ENCODE data around the gene NCKAP5.

- no peak for TF ChIP-seq REST (IDR thresholded peaks at IDR 0.05; ENCODE audit: insufficient read depth in 1 of 2, low read depth in 2 of 2, low read length in 2 of 2)
- TF ChIP-seq POLR2AphosphoS5 (IDR thresholded peaks at IDR 0.05; ENCODE audit: low read depth, low read length) = no peak
- no peak for TF ChIP-seq SIN3A (IDR thresholded peaks at IDR 0.05; ENCODE audit: borderline replicate concordance, insufficient read depth, low read length)
- no peak for TF ChIP-seq TAF1 (IDR thresholded peaks at IDR 0.05; ENCODE audit: borderline replicate concordance, insufficient read depth, low read length)
These were observed 56.1 kb downstream of the NCKAP5 start for GRCh38 chr2:133512121-133512520.

All from PFSK-1 (cell line).